ENCODE measurements around the gene SPAG6. TPM values are rescaled to one million over a fixed set of nuclear protein-coding genes. Genes with fewer than 3 reads are reported as not detected.

Gene SPAG6
- total RNA-seq, 2 experiments from 2014 or later, result not detected

DNA sequence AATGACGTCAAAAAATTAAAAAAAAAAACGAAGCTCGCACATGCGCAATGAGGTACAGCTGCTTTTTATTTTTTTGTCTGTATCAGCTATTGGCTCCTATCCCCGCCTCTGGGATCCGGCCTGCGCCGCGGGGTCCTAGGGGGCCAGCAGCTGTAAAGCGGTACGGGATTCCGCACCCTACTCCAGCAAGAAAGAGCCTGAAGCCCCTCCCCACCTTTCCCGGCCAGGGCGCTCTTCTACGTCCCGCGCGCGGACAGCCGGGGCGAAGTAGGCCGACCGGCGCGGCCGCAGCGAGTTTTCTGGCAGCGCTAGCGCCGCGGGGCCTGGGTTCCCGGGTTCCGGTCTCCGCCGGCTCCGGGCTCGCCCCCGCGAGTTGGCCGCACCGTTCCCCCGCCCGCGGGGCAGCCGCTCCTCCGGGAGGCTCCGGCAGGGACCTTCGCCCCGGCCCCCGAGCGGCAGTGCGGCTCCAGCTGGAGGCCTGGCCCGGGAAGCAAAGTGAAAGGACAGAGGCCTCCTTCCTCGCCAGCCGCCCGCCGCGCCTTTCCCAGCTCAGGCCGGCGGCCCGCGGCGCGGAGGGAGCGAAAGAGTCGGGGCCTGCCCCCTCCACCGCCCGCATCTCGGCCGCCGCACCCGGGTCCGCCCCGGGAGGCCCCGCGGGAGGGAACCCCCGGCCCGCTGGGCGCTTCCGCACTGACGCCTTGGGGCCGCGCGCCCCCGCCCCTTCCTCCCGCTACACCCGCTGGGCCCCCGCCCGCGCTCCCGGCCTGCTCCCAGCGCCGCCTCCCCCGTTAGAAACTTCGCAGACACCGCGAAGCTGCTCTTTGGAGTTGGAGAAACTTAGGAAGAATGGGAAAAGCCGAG, 4.7 kb upstream of the SPAG6 start:
- peak; percentile 55 for ATAC-seq
- peaks cover 66% of the 10 kb centered on the region for H3K27me3 Mint-ChIP-seq
- peak; percentile 65 for DNase-seq
- H3K36me3 Mint-ChIP-seq (ENCODE audit: low read depth), result peaks cover 4% of the 10 kb centered on the region
- H3K9me3 Mint-ChIP-seq, result peaks cover 4% of the 10 kb centered on the region
- H3K27ac Mint-ChIP-seq, result peak overlapping the region; percentile 79
- TF ChIP-seq, protein P1, sequence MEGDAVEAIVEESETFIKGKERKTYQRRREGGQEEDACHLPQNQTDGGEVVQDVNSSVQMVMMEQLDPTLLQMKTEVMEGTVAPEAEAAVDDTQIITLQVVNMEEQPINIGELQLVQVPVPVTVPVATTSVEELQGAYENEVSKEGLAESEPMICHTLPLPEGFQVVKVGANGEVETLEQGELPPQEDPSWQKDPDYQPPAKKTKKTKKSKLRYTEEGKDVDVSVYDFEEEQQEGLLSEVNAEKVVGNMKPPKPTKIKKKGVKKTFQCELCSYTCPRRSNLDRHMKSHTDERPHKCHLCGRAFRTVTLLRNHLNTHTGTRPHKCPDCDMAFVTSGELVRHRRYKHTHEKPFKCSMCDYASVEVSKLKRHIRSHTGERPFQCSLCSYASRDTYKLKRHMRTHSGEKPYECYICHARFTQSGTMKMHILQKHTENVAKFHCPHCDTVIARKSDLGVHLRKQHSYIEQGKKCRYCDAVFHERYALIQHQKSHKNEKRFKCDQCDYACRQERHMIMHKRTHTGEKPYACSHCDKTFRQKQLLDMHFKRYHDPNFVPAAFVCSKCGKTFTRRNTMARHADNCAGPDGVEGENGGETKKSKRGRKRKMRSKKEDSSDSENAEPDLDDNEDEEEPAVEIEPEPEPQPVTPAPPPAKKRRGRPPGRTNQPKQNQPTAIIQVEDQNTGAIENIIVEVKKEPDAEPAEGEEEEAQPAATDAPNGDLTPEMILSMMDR (IDR thresholded peaks at IDR 0.05), result no peak
- peak overlapping the region; percentile 76 for H3K4me3 Mint-ChIP-seq
- ChIA-PET CTCF (interaction anchor here (0.8 to 1.4 kb wide), 4 partner anchors 9 to 110 kb away, joined by 3 to 6 read pairs (median 3); no protein-coding TSS in a partner anchor), POLR2A (interaction anchor here (0.6 to 1.2 kb wide), 6 partner anchors 9 to 651 kb away, joined by 3 to 5 read pairs (median 3); partner anchors contain the start of gene COMMD3)
- H3K4me1 Mint-ChIP-seq (ENCODE audit: low read depth), result peaks cover 26% of the 10 kb centered on the region
- intact Hi-C loops (cut with micrococcal nuclease), result loop anchor here (10.0 kb wide), 1 partner anchor 644 kb away; no protein-coding TSS in a partner anchor

DNA sequence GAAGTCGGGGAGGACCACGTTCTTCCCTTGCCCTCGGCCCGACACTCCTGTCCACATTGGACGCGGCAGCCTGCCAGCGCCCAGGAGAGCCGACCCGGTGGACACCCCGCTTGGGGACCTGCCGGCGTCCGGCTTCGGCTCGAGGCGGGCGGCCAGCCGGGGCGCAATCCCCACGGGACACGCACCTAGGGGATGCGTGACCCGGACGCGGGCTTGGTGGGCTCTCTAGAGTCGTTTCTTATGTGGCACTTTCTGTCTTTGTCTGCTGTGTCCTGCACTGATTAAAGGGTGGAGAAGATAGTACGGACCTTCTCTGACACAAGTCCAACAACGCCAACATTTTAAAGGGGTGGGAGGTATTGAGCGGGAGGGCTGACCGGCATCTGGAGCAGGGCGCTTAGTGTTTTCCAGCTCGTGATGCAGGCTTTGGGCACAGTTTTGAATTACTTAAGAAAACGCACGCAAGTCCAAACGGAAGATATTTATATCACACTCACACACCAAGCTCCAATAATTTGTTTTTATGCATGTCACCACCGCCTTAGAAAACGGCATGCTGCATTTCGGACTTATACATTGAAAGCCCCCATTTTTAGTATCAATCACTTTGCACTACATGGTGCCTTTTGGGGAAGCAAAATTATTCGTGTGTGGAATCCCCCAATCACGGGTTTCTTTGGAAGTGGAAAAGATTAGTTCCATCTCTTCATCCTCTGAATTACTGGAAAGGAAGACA, 3.9 kb upstream of the SPAG6 start:
- Mint-ChIP-seq H3K4me1 (ENCODE audit: low read depth) (peaks cover 28% of the 10 kb centered on the region), H3K27me3 (peaks cover 71% of the 10 kb centered on the region), H3K4me3 (peak overlapping the region; percentile 76), H3K9me3 (peaks cover 6% of the 10 kb centered on the region), H3K36me3 (ENCODE audit: low read depth) (peaks cover 5% of the 10 kb centered on the region), H3K27ac (peak overlapping the region; percentile 52)
- ATAC-seq (no peak), DNase-seq (no peak)
- POLR2A ChIA-PET, result interaction anchor here (0.7 to 1.2 kb wide), 2 partner anchors 8 to 25 kb away, joined by 3 to 5 read pairs; no protein-coding TSS in a partner anchor
- TF ChIP-seq, protein P1 (IDR thresholded peaks at IDR 0.05), result no peak
- intact Hi-C loops (cut with micrococcal nuclease), result loop anchor here (10.0 kb wide), 1 partner anchor 643 kb away; no protein-coding TSS in a partner anchor
- CTCF ChIA-PET, result interaction anchor here (1.0 to 1.4 kb wide), 2 partner anchors 9 to 88 kb away, joined by 3 to 6 read pairs; no protein-coding TSS in a partner anchor

DNA sequence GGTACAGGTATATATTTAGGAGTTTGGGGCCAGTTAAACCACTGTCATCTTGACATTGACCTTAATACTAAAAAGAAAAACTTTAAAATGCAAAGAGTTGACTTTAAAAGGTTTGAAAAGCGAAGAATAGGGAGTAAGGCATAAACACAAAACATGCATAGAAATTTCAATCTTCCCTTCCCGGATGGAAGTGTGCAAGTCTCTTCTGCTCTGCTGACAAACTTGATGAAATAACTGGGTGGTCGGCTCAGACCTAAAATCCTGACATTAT, 3.4 kb upstream of the SPAG6 start:
- H3K4me1 Mint-ChIP-seq (ENCODE audit: low read depth), result peaks cover 25% of the 10 kb centered on the region
- intact Hi-C loops (cut with micrococcal nuclease), result loop anchor here (10.0 kb wide), 1 partner anchor 643 kb away; no protein-coding TSS in a partner anchor
- H3K9me3 Mint-ChIP-seq, result peaks cover 8% of the 10 kb centered on the region
- ChIA-PET CTCF (no interaction called here), POLR2A (no interaction called here)
- H3K36me3 Mint-ChIP-seq (ENCODE audit: low read depth), result peaks cover 6% of the 10 kb centered on the region
- ATAC-seq (no peak), DNase-seq (no peak)
- TF ChIP-seq, protein P1 (IDR thresholded peaks at IDR 0.05), result no peak
- peak overlapping the region; percentile 76 for H3K4me3 Mint-ChIP-seq
- no peak overlapping the region for H3K27ac Mint-ChIP-seq
- H3K27me3 Mint-ChIP-seq, result peaks cover 70% of the 10 kb centered on the region

DNA sequence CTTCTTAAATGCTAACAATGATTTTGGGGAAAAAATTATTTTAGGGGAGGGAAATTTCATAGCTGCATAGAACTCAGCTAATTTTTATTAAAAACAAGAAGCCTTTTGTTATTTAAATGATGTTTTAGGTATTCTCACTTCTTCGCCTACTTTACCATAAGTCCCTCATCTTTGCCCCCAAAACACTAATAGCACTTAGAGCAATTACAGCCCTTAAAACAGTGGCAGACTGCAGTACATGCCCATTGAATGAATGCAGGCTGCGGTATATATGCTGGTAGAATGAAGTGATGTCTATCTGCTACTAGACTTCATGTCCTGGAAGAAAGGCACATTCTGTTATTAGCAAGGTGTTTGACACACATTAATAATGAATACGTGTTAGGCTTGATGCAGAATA, 2.9 kb upstream of the SPAG6 start:
- CTCF ChIA-PET, result no interaction called here
- DNase-seq, result no peak
- Mint-ChIP-seq H3K4me3 (no peak overlapping the region), H3K9me3 (peaks cover 8% of the 10 kb centered on the region), H3K36me3 (ENCODE audit: low read depth) (peaks cover 6% of the 10 kb centered on the region), H3K4me1 (ENCODE audit: low read depth) (peaks cover 20% of the 10 kb centered on the region), H3K27me3 (peaks cover 67% of the 10 kb centered on the region), H3K27ac (no peak overlapping the region)
- intact Hi-C loops (cut with micrococcal nuclease), result loop anchor here (10.0 kb wide), 1 partner anchor 642 kb away; no protein-coding TSS in a partner anchor
- TF ChIP-seq, protein P1 (IDR thresholded peaks at IDR 0.05), result no peak
- POLR2A ChIA-PET, result no interaction called here
- no peak for ATAC-seq

Measured in activated CD8-positive, alpha-beta T cell treated with anti-CD3 and anti-CD28 coated beads for 36 hours (primary cell).